GM23338 (cell line): Measurements from ENCODE around the gene TSC2. TPM values are rescaled to one million over a fixed set of nuclear protein-coding genes. Genes with fewer than 3 reads are reported as not detected.

Experiments used
- ATAC-seq: fragments of 200-7000 bp; cut with Tn5 transposase; 3 replicates; pipeline ENCODE4 v1.9.1; 2020
- DNase-seq: peaks from one replicate; pipeline ENCODE4 v3.0.0-alpha.2; 2015; ENCODE audit warnings: low spot score
- H2AFZ ChIP-seq: fragments of 200-600 bp; sonication (generic); 2 replicates; pipeline ENCODE4 v1.8.0; 2016; ENCODE audit warnings: antibody characterized with exemption, mild to moderate bottlenecking, moderate library complexity
- H3F3A ChIP-seq: fragments of 200-600 bp; sonication (generic); replicated peaks from 2 replicates; pipeline ENCODE4 v1.8.0; 2017; ENCODE audit warnings: antibody characterized with exemption, mixed run types, low read depth
- H3K27ac ChIP-seq: fragments of 200-600 bp; sonication (generic); 2 replicates; pipeline ENCODE4 v1.6.1; 2016; ENCODE audit warnings: low read depth
- H3K27me3 ChIP-seq: fragments of 200-600 bp; sonication (generic); 2 replicates; pipeline ENCODE4 v1.8.0; 2016; ENCODE audit warnings: mild to moderate bottlenecking, mixed run types, moderate library complexity; ENCODE audit not compliant: insufficient read depth
- H3K36me3 ChIP-seq: fragments of 200-600 bp; sonication (generic); 2 replicates; pipeline ENCODE4 v1.8.0; 2016; ENCODE audit warnings: mild to moderate bottlenecking; ENCODE audit not compliant: insufficient read depth
- H3K4me1 ChIP-seq: fragments of 200-600 bp; sonication (generic); 2 replicates; pipeline ENCODE4 v1.8.0; 2016; ENCODE audit warnings: mild to moderate bottlenecking, moderate library complexity; ENCODE audit not compliant: insufficient read depth
- H3K4me2 ChIP-seq: fragments of 200-600 bp; sonication (generic); 2 replicates; pipeline ENCODE4 v1.7.1; 2017; ENCODE audit warnings: mixed run types
- H3K4me3 ChIP-seq: fragments of 200-600 bp; sonication (generic); 2 replicates; pipeline ENCODE4 v1.6.1; 2016; ENCODE audit warnings: mixed run types
- H3K79me2 ChIP-seq: fragments of 200-600 bp; sonication (generic); replicated peaks from 2 replicates; pipeline ENCODE4 v1.8.0; 2017; ENCODE audit warnings: mild to moderate bottlenecking; ENCODE audit not compliant: insufficient read depth
- H3K9me2 ChIP-seq: fragments of 200-600 bp; sonication (generic); 2 replicates; pipeline ENCODE4 v1.8.0; 2017; ENCODE audit not compliant: insufficient read depth
- H4K20me1 ChIP-seq: fragments of 200-600 bp; sonication (generic); replicated peaks from 2 replicates; pipeline ENCODE4 v1.8.0; 2017; ENCODE audit warnings: mild to moderate bottlenecking; ENCODE audit not compliant: insufficient read depth
- H3K27ac Mint-ChIP-seq: 2 replicates; pipeline ENCODE4 v1.8.0; 2020; ENCODE audit warnings: inconsistent platforms, mild to moderate bottlenecking, moderate library complexity, mixed read lengths
- H3K27me3 Mint-ChIP-seq: 3 replicates; pipeline ENCODE4 v1.8.0; 2022; ENCODE audit warnings: low read depth, mild to moderate bottlenecking, moderate library complexity, mixed read lengths, inconsistent platforms; ENCODE audit not compliant: insufficient read depth, poor library complexity
- H3K36me3 Mint-ChIP-seq: 3 replicates; pipeline ENCODE4 v1.8.0; 2021; ENCODE audit warnings: low read depth, mild to moderate bottlenecking, inconsistent platforms, moderate library complexity, mixed read lengths
- H3K4me1 Mint-ChIP-seq: 3 replicates; pipeline ENCODE4 v1.8.0; 2020; ENCODE audit warnings: mild to moderate bottlenecking, inconsistent platforms, mixed read lengths
- H3K4me3 Mint-ChIP-seq: 3 replicates; pipeline ENCODE4 v1.8.0; 2021; ENCODE audit warnings: moderate library complexity, mild to moderate bottlenecking, inconsistent platforms, mixed read lengths
- H3K9me3 Mint-ChIP-seq: 3 replicates; pipeline ENCODE4 v1.8.0; 2020; ENCODE audit warnings: moderate library complexity, mild to moderate bottlenecking, inconsistent platforms, mixed read lengths
- CREB1 ChIP-seq: fragments of 250-450 bp; sonication (Bioruptor Pico); IDR thresholded peaks from 2 replicates; pipeline ENCODE4 v1.5.0; 2020; ENCODE audit warnings: low read depth, mild to moderate bottlenecking, moderate library complexity
- ETS1 ChIP-seq: IDR thresholded peaks from 2 replicates; pipeline ENCODE4 v1.6.1; 2016; ENCODE audit warnings: antibody characterized with exemption
- EZH2 ChIP-seq: fragments of 200-600 bp; sonication (generic); IDR thresholded peaks from one replicate; pipeline ENCODE4 v1.8.0; 2017; ENCODE audit warnings: antibody characterized with exemption, mild to moderate bottlenecking, low read depth; ENCODE audit not compliant: unreplicated experiment
- EZH2phosphoT487 ChIP-seq: fragments of 200-600 bp; sonication (generic); IDR thresholded peaks from one replicate; pipeline ENCODE4 v1.8.1; 2018; ENCODE audit warnings: antibody characterized with exemption; ENCODE audit not compliant: unreplicated experiment
- JUNB ChIP-seq: IDR thresholded peaks from one replicate; pipeline ENCODE4 v1.6.1; 2016; ENCODE audit warnings: antibody characterized with exemption; ENCODE audit not compliant: unreplicated experiment
- NANOG ChIP-seq: IDR thresholded peaks from 2 replicates; pipeline ENCODE4 v1.6.1; 2016; ENCODE audit warnings: antibody characterized with exemption, borderline replicate concordance
- POLR2AphosphoS5 ChIP-seq: IDR thresholded peaks from 2 replicates; pipeline ENCODE4 v1.6.1; 2016; ENCODE audit warnings: antibody characterized with exemption, low read depth
- STAT1 ChIP-seq: IDR thresholded peaks from one replicate; pipeline ENCODE4 v1.6.1; 2016; ENCODE audit warnings: antibody characterized with exemption; ENCODE audit not compliant: unreplicated experiment
- ZNF114 ChIP-seq: fragments of 250-450 bp; sonication (Bioruptor Pico); IDR thresholded peaks from 2 replicates; pipeline ENCODE4 v1.5.0; 2020; ENCODE audit warnings: mild to moderate bottlenecking, moderate library complexity
- ZNF331 ChIP-seq: fragments of 250-450 bp; sonication (Bioruptor Pico); IDR thresholded peaks from 2 replicates; pipeline ENCODE4 v1.5.0; 2020; ENCODE audit warnings: low read depth, mild to moderate bottlenecking, moderate library complexity
- ZNF462 ChIP-seq: fragments of 250-450 bp; sonication (Bioruptor Pico); IDR thresholded peaks from 2 replicates; pipeline ENCODE4 v1.5.0; 2020; ENCODE audit warnings: mild to moderate bottlenecking, moderate library complexity
- polyA plus RNA-seq: library from polyadenylated mRNA; unstranded; fragments of >200 nt; fragmentation: Nextera tagmentation; extraction: Ambion mirVana; gene quantifications from 2 replicates; pipeline ENCODE4 v1.2.1, GENCODE V29; 2016
- total RNA-seq: library from RNA; depleted of rRNA; stranded (reverse); fragments of >200 nt; shearing (Covaris generic); gene quantifications from 2 replicates; pipeline ENCODE4 v1.2.3, GENCODE V29; 2014
- TF ChIP-seq, protein P1 (sequence below): IDR thresholded peaks from one replicate; pipeline ENCODE4 v1.6.1; 2018; ENCODE audit warnings: antibody characterized with exemption; ENCODE audit not compliant: unreplicated experiment

The TSC2 gene
- total and polyA plus RNA-seq, 2 experiments from 2014 or later, result 40.5 to 93.0 TPM

DNA sequence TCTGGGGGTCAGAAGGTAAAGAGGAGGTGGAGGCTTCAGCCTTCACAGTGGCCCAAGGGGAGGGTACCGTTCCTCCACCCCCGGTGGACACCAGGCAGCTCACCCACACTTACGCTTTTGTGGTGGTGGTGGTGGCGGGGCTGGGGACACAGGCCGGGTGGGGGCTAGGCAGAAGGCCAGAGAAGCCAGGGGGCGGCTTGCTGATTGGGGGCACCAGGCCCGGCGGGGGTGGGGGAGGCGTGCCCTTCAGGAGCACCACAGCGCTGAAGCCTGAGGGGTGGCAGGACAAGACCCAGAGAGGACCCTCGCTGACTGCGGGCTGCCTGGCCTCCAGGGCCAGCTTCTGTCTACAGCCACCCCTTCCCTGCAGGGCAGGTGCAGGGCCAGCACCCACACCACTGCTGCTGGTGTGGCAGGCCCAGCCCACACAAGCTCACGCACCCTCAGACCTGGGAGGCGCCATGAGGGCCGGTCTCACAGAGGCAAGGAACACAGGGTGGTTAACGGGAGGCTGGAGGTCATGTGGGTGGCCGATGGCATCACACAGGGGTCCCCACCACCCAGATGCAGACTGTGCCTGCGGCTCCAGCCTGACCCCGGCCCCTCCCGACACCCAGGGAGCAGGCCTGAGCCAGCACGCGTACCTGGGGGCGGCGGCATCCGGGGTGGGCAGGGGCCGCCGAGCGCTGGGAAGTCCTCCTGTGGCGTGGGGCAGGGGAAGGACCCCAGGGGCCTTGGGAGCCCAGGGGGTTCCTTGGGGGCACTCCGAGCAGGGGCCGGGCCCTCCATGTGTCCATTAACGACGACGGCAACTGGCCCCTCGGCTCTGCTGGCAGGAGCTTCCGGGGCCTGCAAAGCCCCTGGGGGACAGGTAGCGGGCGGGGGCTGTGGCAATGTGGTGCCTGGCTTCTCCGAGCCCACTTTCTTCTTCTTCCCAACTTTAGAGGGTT, 48.7 kb upstream of the TSC2 start:
- DNase-seq, result no peak
- no peak for TF ChIP-seq STAT1
- no peak for TF ChIP-seq ZNF114 (CRISPR knock-in tag)
- TF ChIP-seq NANOG, result no peak
- TF ChIP-seq JUNB, result no peak
- TF ChIP-seq, protein P1, sequence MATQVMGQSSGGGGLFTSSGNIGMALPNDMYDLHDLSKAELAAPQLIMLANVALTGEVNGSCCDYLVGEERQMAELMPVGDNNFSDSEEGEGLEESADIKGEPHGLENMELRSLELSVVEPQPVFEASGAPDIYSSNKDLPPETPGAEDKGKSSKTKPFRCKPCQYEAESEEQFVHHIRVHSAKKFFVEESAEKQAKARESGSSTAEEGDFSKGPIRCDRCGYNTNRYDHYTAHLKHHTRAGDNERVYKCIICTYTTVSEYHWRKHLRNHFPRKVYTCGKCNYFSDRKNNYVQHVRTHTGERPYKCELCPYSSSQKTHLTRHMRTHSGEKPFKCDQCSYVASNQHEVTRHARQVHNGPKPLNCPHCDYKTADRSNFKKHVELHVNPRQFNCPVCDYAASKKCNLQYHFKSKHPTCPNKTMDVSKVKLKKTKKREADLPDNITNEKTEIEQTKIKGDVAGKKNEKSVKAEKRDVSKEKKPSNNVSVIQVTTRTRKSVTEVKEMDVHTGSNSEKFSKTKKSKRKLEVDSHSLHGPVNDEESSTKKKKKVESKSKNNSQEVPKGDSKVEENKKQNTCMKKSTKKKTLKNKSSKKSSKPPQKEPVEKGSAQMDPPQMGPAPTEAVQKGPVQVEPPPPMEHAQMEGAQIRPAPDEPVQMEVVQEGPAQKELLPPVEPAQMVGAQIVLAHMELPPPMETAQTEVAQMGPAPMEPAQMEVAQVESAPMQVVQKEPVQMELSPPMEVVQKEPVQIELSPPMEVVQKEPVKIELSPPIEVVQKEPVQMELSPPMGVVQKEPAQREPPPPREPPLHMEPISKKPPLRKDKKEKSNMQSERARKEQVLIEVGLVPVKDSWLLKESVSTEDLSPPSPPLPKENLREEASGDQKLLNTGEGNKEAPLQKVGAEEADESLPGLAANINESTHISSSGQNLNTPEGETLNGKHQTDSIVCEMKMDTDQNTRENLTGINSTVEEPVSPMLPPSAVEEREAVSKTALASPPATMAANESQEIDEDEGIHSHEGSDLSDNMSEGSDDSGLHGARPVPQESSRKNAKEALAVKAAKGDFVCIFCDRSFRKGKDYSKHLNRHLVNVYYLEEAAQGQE, result no peak
- TF ChIP-seq POLR2AphosphoS5, result no peak
- TF ChIP-seq ZNF331 (CRISPR knock-in tag), result no peak
- TF ChIP-seq EZH2phosphoT487, result no peak
- no peak for TF ChIP-seq ZNF462 (CRISPR knock-in tag)
- no peak for TF ChIP-seq EZH2
- no peak for TF ChIP-seq ETS1
- no peak for TF ChIP-seq CREB1 (CRISPR knock-in tag)
- H3K4me2 ChIP-seq, result no peak overlapping the region
- no peak overlapping the region for H3K27ac Mint-ChIP-seq
- no peak overlapping the region for H3K4me3 Mint-ChIP-seq
- no peak overlapping the region for H3K4me3 ChIP-seq
- peaks cover 15% of the 10 kb centered on the region; the same call in 1 of the 2 replicates for H3F3A ChIP-seq
- ATAC-seq, result no peak
- H3K4me1 ChIP-seq, result peaks cover 1% of the 10 kb centered on the region; the same call in 1 of the 2 replicates
- H3K36me3 ChIP-seq, result no peaks in the 10 kb centered on the region; the same call in 1 of the 2 replicates
- H4K20me1 ChIP-seq, result peaks cover 2% of the 10 kb centered on the region
- H3K9me3 Mint-ChIP-seq, result no peaks in the 10 kb centered on the region
- H3K4me1 Mint-ChIP-seq, result no peaks in the 10 kb centered on the region; the same call in 1 of the 3 replicates
- H3K27me3 Mint-ChIP-seq, result peaks cover 3% of the 10 kb centered on the region
- H2AFZ ChIP-seq, result no peak overlapping the region
- H3K9me2 ChIP-seq, result no peaks in the 10 kb centered on the region
- H3K27me3 ChIP-seq, result no peaks in the 10 kb centered on the region
- peaks cover 31% of the 10 kb centered on the region for H3K36me3 Mint-ChIP-seq
- H3K79me2 ChIP-seq, result peaks cover 6% of the 10 kb centered on the region; the same call in 1 of the 2 replicates
- no peak overlapping the region for H3K27ac ChIP-seq
